Smooth muscle cell (in vitro differentiated cells): Measurements from ENCODE around the gene ARFGAP1. TPM values are rescaled to one million over a fixed set of nuclear protein-coding genes. Genes with fewer than 3 reads are reported as not detected.
A peak's percentile ranks its signal among the peaks of the same experiment; 100 is the strongest.

Source experiments
- DNase-seq: peaks from one replicate; lab custom pipeline; 2025; ENCODE audit not compliant: unreplicated experiment; lab: John Stamatoyannopoulos, UW
- H2AFZ ChIP-seq: fragments of 200-600 bp; sonication (generic); 2 replicates; pipeline ENCODE4 v1.6.0; 2016; ENCODE audit warnings: antibody characterized with exemption, low read depth, mild to moderate bottlenecking
- H3F3A ChIP-seq: fragments of 200-600 bp; sonication (generic); 2 replicates; pipeline ENCODE4 v1.6.0; 2017; ENCODE audit warnings: antibody characterized with exemption, low read depth
- H3K27ac ChIP-seq: fragments of 200-600 bp; sonication (generic); 2 replicates; pipeline ENCODE4 v1.5.1; 2016; ENCODE audit warnings: low read depth, mild to moderate bottlenecking
- H3K27me3 ChIP-seq: fragments of 200-600 bp; sonication (generic); 2 replicates; pipeline ENCODE4 v1.6.1; 2016; ENCODE audit warnings: low read depth, mild to moderate bottlenecking
- H3K36me3 ChIP-seq: fragments of 200-600 bp; sonication (generic); 2 replicates; pipeline ENCODE4 v1.5.1; 2016; ENCODE audit warnings: low read depth
- H3K4me1 ChIP-seq: fragments of 200-600 bp; sonication (generic); 2 replicates; pipeline ENCODE4 v1.5.1; 2016; ENCODE audit warnings: low read depth
- H3K4me2 ChIP-seq: fragments of 200-600 bp; sonication (generic); 2 replicates; pipeline ENCODE4 v1.6.0; 2016; ENCODE audit warnings: mild to moderate bottlenecking
- H3K4me3 ChIP-seq: fragments of 200-600 bp; sonication (generic); 2 replicates; pipeline ENCODE4 v1.5.1; 2016; ENCODE audit warnings: mild to moderate bottlenecking
- H3K79me2 ChIP-seq: fragments of 200-600 bp; sonication (generic); 2 replicates; pipeline ENCODE4 v1.6.0; 2016; ENCODE audit warnings: low read depth, mild to moderate bottlenecking
- H3K9ac ChIP-seq: fragments of 200-600 bp; sonication (generic); 2 replicates; pipeline ENCODE4 v1.6.0; 2016; ENCODE audit warnings: low read depth
- H3K9me3 ChIP-seq: fragments of 200-600 bp; sonication (generic); replicated peaks from 2 replicates; pipeline ENCODE4 v1.5.1; 2016; ENCODE audit warnings: low read depth
- H4K20me1 ChIP-seq: fragments of 200-600 bp; sonication (generic); 2 replicates; pipeline ENCODE4 v1.6.0; 2016; ENCODE audit warnings: low read depth
- WGBS: methylation state at CpG from one replicate; pipeline ENCODE4 v1.1.7; 2016; ENCODE audit warnings: low lambda C conversion rate; 5-methylcytosine and 5-hydroxymethylcytosine counted together
- polyA plus RNA-seq: library from polyadenylated mRNA; unstranded; fragments of >200 nt; fragmentation: Nextera tagmentation; extraction: Ambion mirVana; gene quantifications from 2 replicates; pipeline ENCODE4 v1.2.1, GENCODE V29; 2016
- total RNA-seq: library from RNA; depleted of rRNA; stranded (reverse); fragments of >200 nt; gene quantifications from 2 replicates; pipeline ENCODE4 v1.2.3, GENCODE V29; 2014
- TF ChIP-seq, protein P1 (sequence below): fragments of 200-600 bp; sonication (generic); IDR thresholded peaks from 2 replicates; pipeline ENCODE4 v1.5.1; 2017; ENCODE audit warnings: borderline replicate concordance, mild to moderate bottlenecking, antibody characterized with exemption; ENCODE audit not compliant: insufficient read depth, poor library complexity, severe bottlenecking

ARFGAP1 gene
- total and polyA plus RNA-seq, 2 experiments from 2014 or later: 101 to 169 TPM

DNA sequence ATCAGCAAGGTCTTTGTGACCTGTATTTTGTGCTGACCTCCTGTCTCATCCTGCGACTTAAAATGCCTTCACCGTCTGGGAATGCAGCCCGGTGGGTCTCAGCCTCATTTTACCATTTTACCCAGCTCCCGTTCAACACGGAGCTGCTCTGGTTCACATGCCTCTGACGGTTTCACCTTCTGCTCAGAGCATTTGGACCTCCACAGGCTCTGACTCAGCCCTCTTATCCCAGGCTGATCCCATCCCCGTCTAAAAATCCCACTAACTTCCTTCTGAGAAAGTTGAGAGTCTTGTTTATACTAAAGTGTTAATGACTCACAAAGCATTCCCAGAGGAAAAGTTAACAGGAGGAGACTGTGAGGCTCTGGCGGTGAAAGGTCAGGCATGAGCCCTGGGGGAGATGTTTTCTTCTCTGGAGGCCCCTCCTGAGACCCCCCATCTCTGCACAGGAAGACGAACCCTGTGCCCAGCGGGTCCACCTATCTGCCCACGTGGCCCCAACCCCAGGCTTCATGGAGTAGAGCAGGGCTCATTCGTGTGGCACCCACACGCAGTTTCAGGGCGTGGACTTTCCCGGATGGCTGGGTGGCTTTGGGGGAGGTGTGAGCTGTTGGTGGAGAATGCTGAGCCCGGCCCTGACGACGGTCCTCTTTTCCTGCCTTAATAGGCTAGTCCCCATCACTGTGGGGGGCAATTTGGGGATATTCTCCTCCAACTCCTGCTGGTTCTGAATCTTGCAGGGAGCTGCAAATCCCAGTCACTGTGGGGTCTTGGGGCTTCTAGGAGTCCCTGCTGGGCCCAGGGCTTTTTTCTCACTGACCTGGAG, 40.2 kb upstream of the ARFGAP1 start:
- Histone ChIP-seq H3K4me3 (no peak overlapping the region), H3K9me3 (no peaks in the 10 kb centered on the region), H3K4me2 (peak overlapping the region; percentile 65), H3K79me2 (no peaks in the 10 kb centered on the region), H3K36me3 (no peaks in the 10 kb centered on the region), H3K27me3 (no peaks in the 10 kb centered on the region), H3K4me1 (peaks cover 43% of the 10 kb centered on the region), H3K9ac (peak overlapping the region; percentile 65), H3K27ac (peak overlapping the region; percentile 93), H2AFZ (no peak overlapping the region), H3F3A (peaks cover 16% of the 10 kb centered on the region), H4K20me1 (no peaks in the 10 kb centered on the region)
- TF ChIP-seq, protein P1, sequence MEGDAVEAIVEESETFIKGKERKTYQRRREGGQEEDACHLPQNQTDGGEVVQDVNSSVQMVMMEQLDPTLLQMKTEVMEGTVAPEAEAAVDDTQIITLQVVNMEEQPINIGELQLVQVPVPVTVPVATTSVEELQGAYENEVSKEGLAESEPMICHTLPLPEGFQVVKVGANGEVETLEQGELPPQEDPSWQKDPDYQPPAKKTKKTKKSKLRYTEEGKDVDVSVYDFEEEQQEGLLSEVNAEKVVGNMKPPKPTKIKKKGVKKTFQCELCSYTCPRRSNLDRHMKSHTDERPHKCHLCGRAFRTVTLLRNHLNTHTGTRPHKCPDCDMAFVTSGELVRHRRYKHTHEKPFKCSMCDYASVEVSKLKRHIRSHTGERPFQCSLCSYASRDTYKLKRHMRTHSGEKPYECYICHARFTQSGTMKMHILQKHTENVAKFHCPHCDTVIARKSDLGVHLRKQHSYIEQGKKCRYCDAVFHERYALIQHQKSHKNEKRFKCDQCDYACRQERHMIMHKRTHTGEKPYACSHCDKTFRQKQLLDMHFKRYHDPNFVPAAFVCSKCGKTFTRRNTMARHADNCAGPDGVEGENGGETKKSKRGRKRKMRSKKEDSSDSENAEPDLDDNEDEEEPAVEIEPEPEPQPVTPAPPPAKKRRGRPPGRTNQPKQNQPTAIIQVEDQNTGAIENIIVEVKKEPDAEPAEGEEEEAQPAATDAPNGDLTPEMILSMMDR: no peak
- DNase-seq: peak; percentile 31
- 4% methylated on average over 18 of the region's 18 CpGs for WGBS

DNA sequence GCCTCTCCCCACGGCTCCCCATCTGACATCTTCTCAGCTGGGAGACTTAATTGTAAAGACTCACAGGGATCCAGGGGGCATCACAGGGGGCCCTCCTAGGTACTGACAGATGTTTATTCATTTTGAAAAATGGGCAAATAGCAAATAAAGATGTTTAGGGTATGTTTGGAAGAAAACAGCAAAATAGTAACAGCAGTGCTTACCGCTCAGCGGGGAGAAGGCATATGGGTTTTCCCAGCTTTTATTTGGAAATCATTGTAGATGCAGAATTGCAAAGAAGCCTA, 39.6 kb upstream of the ARFGAP1 start:
- DNase-seq: no peak
- H3K36me3 ChIP-seq: no peaks in the 10 kb centered on the region
- peak overlapping the region; percentile 93 for H3K27ac ChIP-seq
- peaks cover 16% of the 10 kb centered on the region for H3F3A ChIP-seq
- no peaks in the 10 kb centered on the region for H4K20me1 ChIP-seq
- no peaks in the 10 kb centered on the region for H3K27me3 ChIP-seq
- H3K4me3 ChIP-seq: no peak overlapping the region
- no peak overlapping the region for H2AFZ ChIP-seq
- H3K4me2 ChIP-seq: peak overlapping the region; percentile 65
- no peaks in the 10 kb centered on the region for H3K79me2 ChIP-seq
- WGBS: 53% methylated on average over 3 of the region's 3 CpGs
- TF ChIP-seq, protein P1: no peak
- no peaks in the 10 kb centered on the region for H3K9me3 ChIP-seq
- peaks cover 43% of the 10 kb centered on the region for H3K4me1 ChIP-seq
- peak overlapping the region; percentile 65 for H3K9ac ChIP-seq

DNA sequence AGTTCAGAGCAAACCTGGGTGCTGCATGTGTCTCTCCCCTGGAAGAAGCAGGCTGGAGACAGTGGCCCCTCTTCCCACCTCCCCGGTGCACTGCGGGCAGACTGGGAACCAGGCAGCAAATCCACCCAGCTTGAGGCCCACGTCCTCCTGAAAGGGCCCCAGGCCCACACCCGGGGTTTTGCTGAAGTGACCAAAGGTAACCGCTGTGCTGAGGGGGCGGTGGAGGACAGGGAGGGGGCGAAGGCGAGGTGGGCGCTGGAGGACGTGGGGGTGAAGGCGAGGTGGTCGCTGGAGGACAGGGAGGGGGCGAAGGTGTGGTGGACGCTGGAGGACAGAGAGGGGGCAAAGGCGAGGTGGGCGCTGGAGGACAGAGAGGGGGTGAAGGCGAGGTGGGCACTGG, 38.7 kb upstream of the ARFGAP1 start:
- Histone ChIP-seq H3K36me3 (no peaks in the 10 kb centered on the region), H3K27ac (peak overlapping the region; percentile 93), H3K4me1 (peaks cover 43% of the 10 kb centered on the region), H4K20me1 (no peaks in the 10 kb centered on the region), H3K9ac (no peak overlapping the region), H3F3A (peaks cover 16% of the 10 kb centered on the region), H3K27me3 (no peaks in the 10 kb centered on the region), H3K79me2 (no peaks in the 10 kb centered on the region), H2AFZ (no peak overlapping the region), H3K9me3 (no peaks in the 10 kb centered on the region), H3K4me2 (peak overlapping the region; percentile 65), H3K4me3 (no peak overlapping the region)
- TF ChIP-seq, protein P1: no peak
- 46% methylated on average over 5 of the region's 17 CpGs for WGBS
- no peak for DNase-seq
